NOMO-1 treated with dmso at 0.1 percent for 144 hours (cell line): ENCODE measurements around the gene RETREG3.

Experiments
- DNase-seq: peaks from one replicate; lab custom pipeline; 2025; ENCODE audit not compliant: unreplicated experiment; lab: John Stamatoyannopoulos, UW

RETREG3 gene

GRCh38 chr17:42536048-42536371, 73.2 kb downstream of the RETREG3 start, which contains the start of gene NAGLU:
NAGLU (plus strand) TSS chr17:42536241; CDS start chr17:42536273, 32 bp downstream.
- peak; percentile 77 for DNase-seq

GRCh38 chr17:42535155-42536047, 73.8 kb downstream of the RETREG3 start:
- DNase-seq: no peak

DNA sequence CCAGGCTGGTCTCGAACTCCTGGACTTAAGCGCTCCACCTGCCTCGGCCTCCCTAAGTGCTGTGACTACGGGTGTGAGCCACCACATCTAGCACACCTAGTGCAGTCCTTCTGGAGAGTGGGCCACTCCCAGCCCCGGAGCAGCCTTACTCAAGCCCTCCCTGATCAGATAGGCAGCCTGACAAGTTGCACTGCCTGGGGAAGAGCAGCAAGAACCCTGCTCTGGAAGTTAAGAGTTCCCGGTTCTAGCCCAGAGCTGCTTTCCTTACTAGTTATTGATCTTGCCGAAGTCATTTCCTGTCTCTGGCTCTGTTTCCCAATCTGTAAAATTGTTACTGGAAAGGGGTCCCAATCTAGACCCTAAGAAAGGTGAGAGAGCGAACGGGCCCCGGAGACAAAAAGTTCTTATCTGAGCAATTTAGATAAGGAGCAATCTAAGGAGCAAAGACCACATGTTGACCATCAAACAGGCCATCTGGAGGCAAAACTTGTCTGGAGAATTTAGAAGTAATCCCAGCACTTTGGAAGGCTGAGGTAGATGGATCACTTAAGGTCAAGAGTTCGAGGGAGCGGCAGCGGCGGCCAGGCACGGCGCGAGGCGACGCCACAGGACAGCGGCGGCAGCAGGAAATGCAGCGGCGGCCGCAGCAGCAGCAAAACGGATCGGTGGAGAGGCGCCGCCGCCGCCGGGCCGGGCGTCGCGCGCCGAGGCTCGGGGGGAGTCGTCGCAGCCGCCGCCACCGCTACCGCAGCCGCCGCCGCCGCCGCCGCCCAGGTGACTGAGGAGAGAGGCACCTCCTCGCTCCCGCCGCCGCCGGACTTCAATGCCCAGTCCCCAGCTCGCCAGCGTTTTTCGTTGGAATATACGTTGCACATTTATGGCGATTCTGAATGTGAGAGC, 77.5 kb downstream of the RETREG3 start:
- DNase-seq: peak; percentile 21

DNA sequence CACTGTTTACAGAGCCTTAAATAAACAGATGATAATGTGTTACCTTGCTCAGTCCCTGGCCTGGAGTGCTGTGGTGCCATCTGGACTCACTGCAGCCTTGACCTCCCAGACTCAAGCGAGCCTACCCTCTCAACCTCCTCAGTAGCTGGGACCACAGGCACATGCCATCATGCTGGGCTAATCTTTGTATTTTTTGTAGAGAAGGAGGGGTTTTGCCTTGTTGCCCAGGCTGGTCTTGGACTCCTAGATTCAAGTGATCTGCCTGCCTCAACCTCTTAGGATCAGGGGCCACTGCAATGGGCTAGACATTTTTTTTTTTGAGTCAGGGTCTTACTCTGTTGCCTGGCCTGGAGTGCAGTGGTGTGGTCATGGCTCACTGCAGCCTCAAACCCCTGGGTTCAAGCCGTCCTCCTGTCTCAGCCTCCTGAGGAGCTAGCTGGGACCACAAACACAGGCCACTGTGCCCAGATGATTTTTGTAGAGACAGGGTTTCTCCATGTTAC, 78.2 kb downstream of the RETREG3 start:
- no peak for DNase-seq
